ENCODE measurements around the gene NMNAT3.
A peak's percentile ranks its signal among the peaks of the same experiment; 100 is the strongest.

Gene NMNAT3

GRCh38 chr3:139675327-139675726 is 2.4 kb downstream of the NMNAT3 start:
- no peak for DNase-seq (ENCODE audit: low spot score)

- no peak for DNase-seq (ENCODE audit: low spot score)
Measured at GRCh38 chr3:139674571-139675260, 3.1 kb downstream of the NMNAT3 start.

GRCh38 chr3:139672884-139673283 is 4.9 kb downstream of the NMNAT3 start:
- DNase-seq (ENCODE audit: low spot score): no peak

GRCh38 chr3:139671863-139672646 is 5.7 kb downstream of the NMNAT3 start:
- DNase-seq (ENCODE audit: low spot score): no peak

- no peak for DNase-seq (ENCODE audit: low spot score)
Measured at GRCh38 chr3:139671107-139671506, 6.7 kb downstream of the NMNAT3 start.

- no peak for DNase-seq (ENCODE audit: low spot score)
Measured at GRCh38 chr3:139670196-139670595, 7.6 kb downstream of the NMNAT3 start.

GRCh38 chr3:139668332-139668731 is 9.4 kb downstream of the NMNAT3 start:
- DNase-seq (ENCODE audit: low spot score): no peak

GRCh38 chr3:139664958-139665357 is 12.8 kb downstream of the NMNAT3 start:
- no peak for DNase-seq (ENCODE audit: low spot score)

- DNase-seq (ENCODE audit: low spot score): no peak
Measured at GRCh38 chr3:139660269-139660668, 17.5 kb downstream of the NMNAT3 start.

GRCh38 chr3:139659511-139659910 is 18.3 kb downstream of the NMNAT3 start:
- DNase-seq (ENCODE audit: low spot score): no peak

GRCh38 chr3:139657936-139658335 is 19.8 kb downstream of the NMNAT3 start:
- DNase-seq (ENCODE audit: low spot score): no peak

GRCh38 chr3:139657434-139657833 is 20.3 kb downstream of the NMNAT3 start:
- DNase-seq (ENCODE audit: low spot score): no peak

GRCh38 chr3:139655909-139656595 is 21.7 kb downstream of the NMNAT3 start:
- no peak for DNase-seq (ENCODE audit: low spot score)

- peak; percentile 28 for DNase-seq (ENCODE audit: low spot score)
Measured at GRCh38 chr3:139654637-139655365, 23.0 kb downstream of the NMNAT3 start.

- DNase-seq (ENCODE audit: low spot score): peak; percentile 25
Measured at GRCh38 chr3:139653582-139653981, 24.2 kb downstream of the NMNAT3 start.

- no peak for DNase-seq (ENCODE audit: low spot score)
Measured at GRCh38 chr3:139652561-139652960, 25.2 kb downstream of the NMNAT3 start.

GRCh38 chr3:139647866-139648435 is 29.8 kb downstream of the NMNAT3 start:
- DNase-seq (ENCODE audit: low spot score): no peak

- no peak for DNase-seq (ENCODE audit: low spot score)
Measured at GRCh38 chr3:139646512-139646911, 31.3 kb downstream of the NMNAT3 start.

GRCh38 chr3:139642996-139643395 is 34.8 kb downstream of the NMNAT3 start:
- no peak for DNase-seq (ENCODE audit: low spot score)

GRCh38 chr3:139640456-139640855 is 37.3 kb downstream of the NMNAT3 start:
- no peak for DNase-seq (ENCODE audit: low spot score)

GRCh38 chr3:139639662-139640061 is 38.1 kb downstream of the NMNAT3 start:
- no peak for DNase-seq (ENCODE audit: low spot score)

- no peak for DNase-seq (ENCODE audit: low spot score)
Measured at GRCh38 chr3:139638518-139638917, 39.3 kb downstream of the NMNAT3 start.
